SK-N-SH (cell line): Measurements from ENCODE around the gene ANKRD33B.

Source experiments
- JUND ChIP-seq: IDR thresholded peaks from 2 replicates; pipeline ENCODE4 v1.4.0; 2012
- TF ChIP-seq, protein P1 (sequence below): fragments of 200-600 bp; sonication (generic); IDR thresholded peaks from 2 replicates; pipeline ENCODE4 v1.6.1; 2017; ENCODE audit warnings: antibody characterized with exemption, mild to moderate bottlenecking, moderate library complexity

DNA sequence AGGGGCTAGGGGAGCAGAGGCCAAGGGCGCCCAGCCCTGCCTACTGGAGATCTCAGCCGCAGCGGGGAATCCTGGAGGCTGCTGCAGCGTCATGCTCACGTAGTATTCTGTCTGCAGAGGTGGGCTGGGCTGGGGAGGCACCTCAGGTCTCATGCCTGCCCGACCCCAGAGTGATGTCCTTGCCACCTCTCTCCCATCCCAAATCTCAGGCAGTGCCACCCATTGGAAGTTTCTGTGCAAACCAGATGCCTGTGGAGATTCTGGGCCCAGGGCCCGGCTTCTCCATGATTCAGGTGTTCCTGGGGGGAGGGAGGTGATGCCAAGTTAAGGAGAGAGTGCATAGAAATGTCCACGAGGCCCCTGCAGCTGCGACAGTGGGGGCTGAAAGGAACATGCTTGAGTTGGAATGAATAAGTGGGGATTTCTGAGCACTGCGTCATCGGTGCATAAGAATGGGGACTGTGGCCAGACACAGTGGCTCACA is 72.0 kb downstream of the ANKRD33B start:
- TF ChIP-seq, protein P1, sequence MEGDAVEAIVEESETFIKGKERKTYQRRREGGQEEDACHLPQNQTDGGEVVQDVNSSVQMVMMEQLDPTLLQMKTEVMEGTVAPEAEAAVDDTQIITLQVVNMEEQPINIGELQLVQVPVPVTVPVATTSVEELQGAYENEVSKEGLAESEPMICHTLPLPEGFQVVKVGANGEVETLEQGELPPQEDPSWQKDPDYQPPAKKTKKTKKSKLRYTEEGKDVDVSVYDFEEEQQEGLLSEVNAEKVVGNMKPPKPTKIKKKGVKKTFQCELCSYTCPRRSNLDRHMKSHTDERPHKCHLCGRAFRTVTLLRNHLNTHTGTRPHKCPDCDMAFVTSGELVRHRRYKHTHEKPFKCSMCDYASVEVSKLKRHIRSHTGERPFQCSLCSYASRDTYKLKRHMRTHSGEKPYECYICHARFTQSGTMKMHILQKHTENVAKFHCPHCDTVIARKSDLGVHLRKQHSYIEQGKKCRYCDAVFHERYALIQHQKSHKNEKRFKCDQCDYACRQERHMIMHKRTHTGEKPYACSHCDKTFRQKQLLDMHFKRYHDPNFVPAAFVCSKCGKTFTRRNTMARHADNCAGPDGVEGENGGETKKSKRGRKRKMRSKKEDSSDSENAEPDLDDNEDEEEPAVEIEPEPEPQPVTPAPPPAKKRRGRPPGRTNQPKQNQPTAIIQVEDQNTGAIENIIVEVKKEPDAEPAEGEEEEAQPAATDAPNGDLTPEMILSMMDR: no peak
- no peak for TF ChIP-seq JUND
